HG03378 (cell line): ENCODE measurements around the gene TFRC.
"Not testable (repeated sequence)": the region's sequence is repeated elsewhere in the genome, so short reads cannot be mapped to it uniquely, and the experiment has no call there.

Source experiments
- ATAC-seq: cut with Tn5 transposase; IDR thresholded peaks from one replicate; pipeline ENCODE4 v1.9.1; 2021; ENCODE audit warnings: mild to moderate bottlenecking, moderate library complexity; ENCODE audit not compliant: unreplicated experiment

Gene TFRC

DNA sequence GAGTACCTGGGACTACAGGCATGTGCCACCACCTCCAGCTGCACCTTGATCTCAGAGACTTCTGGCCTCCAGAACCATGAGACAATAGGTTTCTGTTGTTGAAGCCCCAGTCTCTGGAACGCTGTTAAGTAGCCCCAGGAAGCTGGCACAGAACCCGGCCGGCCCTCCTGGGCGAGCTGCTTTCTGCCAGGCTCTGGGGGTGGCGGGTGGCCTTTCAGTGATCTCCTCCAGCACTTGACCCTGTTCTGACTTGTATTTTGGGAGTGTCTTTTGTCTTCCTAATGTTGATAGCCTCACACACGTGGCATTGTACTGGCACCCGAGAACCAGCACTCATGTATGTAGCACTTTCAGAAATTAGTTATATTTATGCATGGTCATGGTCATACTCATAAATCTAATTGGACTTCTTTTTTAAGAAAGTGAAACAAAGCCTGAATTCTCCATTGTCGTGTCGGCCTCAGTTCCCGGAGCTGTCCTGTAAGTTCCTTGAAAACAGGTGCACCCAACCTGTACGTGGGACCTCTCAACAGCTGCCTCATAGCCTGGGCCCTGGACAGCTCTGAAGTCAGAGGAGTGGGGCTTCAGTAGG lies 74.0 kb downstream of the TFRC start:
- ATAC-seq = no peak

DNA sequence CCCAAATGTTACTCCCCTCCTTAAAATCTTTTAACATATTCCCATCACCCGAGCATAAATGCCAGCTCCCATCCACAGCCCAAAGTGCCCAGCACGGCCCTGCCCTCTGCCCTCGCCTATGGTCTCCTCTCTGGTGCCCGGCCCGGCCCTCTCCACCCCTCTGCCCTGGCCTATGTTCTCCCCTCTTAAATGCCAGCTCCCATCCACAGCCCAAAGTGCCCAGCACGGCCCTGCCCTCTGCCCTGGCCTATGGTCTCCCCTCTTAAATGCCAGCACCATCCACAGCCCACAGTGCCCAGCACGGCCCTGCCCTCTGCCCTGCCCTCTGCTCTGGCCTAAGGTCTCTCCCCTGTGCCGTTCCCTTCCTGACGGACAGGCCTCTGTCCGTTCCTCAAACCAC lies 76.6 kb downstream of the TFRC start:
- ATAC-seq = not testable (repeated sequence)

- ATAC-seq = not testable (repeated sequence)
These were observed 77.4 kb downstream of the TFRC start for GRCh38 chr3:196004359-196005052.

DNA sequence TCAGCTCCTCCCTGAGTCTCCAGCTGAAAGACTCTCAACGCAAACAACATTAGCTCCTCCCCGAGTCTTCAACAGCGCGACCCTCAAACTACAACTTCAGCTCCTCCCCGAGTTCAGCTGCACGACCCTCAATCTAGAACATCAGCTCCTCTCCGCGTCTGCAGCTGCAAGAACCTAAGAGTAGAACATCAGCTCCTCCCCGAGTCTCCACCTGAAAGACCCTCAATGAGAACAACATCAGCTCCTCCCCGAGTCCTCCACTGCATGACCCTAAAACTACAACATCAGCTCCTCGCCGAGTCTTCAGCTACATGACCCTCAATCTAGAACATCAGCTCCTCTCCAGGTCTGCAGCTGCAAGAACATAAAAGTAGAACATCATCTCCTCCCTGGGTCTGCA lies 78.3 kb downstream of the TFRC start:
- ATAC-seq = no peak

DNA sequence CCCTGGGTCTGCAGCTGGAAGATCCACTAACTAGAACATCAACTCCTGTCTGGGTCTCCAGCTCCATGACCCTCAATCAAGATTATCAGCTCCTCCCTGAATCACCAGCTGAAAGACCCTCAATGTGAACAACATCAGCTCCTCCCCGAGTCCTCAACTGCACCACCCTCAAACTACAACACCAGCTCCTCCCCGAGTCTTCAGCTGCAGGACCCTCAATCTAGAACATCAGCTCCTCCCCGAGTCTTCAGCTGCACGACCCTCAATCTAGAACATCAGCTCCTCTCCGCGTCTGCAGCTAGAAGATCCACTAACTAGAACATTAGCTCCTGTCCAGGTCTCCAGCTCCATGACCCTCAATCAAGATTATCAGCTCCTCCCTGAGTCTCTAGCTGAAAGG lies 79.2 kb downstream of the TFRC start:
- not testable (repeated sequence) for ATAC-seq

GRCh38 chr3:196001240-196001639 lies 80.7 kb downstream of the TFRC start:
- not testable (repeated sequence) for ATAC-seq

DNA sequence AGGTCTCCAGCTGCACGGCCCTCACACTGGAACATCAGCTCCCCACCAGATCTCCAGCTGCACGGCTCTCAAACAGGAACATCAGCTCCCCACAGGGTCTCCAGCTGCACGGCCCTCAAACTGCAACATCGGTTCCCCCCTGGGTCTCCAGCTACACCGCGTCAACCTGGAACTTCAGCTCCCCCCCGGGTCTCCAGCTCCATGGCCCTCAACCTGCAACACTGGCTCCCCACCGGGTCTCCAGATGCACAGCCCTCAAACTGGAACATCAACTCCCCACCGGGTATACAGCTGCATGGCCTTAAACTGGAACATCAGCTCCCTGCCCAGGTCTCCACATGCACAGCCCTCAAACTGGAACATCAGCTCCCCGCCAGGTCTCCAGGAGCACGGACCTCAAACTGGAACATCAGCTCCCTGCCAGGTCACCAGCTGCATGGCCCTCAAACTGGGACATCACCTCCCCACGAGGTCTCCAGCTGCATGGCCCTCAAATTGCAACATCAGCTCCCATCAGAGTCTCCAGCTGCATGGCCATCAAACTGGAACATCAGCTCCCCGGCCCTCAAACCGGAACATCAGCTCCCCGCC lies 81.4 kb downstream of the TFRC start:
- not testable (repeated sequence) for ATAC-seq

DNA sequence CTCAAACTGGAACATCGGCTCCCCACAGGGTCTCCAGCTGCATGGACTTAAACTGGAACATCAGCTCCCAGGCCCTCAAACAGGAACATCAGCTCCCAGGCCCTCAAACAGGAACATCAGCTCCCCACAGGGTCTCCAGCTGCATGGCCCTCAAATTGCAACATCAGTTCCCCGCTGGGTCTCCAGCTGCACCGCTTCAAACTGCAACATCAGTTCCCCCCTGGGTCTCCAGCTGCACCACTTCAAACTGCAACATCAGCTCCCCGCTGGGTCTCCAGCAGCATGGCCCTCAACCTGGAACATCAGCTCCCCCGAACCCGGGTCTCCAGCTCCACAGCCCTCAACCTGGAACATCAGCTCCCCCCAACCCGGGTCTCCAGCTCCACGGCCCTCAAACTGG lies 82.0 kb downstream of the TFRC start:
- ATAC-seq = no peak
